ENCODE data around the gene NUP153.

The NUP153 gene

GRCh38 chr6:17662585-17662984 lies 44.1 kb downstream of the NUP153 start:
- no peak for DNase-seq (ENCODE audit: low read depth)
- H3K4me3 ChIP-seq (ENCODE audit: low read length) = no peak overlapping the region
- TF ChIP-seq, protein P1, sequence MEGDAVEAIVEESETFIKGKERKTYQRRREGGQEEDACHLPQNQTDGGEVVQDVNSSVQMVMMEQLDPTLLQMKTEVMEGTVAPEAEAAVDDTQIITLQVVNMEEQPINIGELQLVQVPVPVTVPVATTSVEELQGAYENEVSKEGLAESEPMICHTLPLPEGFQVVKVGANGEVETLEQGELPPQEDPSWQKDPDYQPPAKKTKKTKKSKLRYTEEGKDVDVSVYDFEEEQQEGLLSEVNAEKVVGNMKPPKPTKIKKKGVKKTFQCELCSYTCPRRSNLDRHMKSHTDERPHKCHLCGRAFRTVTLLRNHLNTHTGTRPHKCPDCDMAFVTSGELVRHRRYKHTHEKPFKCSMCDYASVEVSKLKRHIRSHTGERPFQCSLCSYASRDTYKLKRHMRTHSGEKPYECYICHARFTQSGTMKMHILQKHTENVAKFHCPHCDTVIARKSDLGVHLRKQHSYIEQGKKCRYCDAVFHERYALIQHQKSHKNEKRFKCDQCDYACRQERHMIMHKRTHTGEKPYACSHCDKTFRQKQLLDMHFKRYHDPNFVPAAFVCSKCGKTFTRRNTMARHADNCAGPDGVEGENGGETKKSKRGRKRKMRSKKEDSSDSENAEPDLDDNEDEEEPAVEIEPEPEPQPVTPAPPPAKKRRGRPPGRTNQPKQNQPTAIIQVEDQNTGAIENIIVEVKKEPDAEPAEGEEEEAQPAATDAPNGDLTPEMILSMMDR (conservative IDR thresholded peaks at IDR 0.05; ENCODE audit: low read length) = no peak

DNA sequence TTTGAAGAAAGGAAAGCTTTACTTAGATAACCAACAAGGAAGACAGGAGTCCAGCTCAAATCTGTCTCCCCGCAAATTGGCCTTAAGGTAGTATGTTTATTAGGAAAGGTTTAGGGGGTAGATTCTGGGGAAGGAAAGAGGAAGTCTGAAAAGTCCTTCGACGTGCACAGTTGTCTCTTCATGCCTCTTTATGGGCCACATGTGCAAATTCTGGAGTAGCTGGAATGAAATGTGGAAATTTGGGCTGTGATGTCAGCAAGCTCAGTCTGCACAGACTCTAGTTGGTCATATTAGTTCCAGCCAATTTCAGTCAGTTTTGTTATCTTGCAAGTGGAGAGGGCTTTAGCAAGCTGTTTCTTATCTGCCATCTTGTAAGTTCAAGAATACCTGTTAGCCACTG lies 50.1 kb downstream of the NUP153 start:
- peak; percentile 40 for DNase-seq (ENCODE audit: low read depth)
- H3K4me3 ChIP-seq (ENCODE audit: low read length) = no peak overlapping the region
- TF ChIP-seq, protein P1 (conservative IDR thresholded peaks at IDR 0.05; ENCODE audit: low read length) = no peak

DNA sequence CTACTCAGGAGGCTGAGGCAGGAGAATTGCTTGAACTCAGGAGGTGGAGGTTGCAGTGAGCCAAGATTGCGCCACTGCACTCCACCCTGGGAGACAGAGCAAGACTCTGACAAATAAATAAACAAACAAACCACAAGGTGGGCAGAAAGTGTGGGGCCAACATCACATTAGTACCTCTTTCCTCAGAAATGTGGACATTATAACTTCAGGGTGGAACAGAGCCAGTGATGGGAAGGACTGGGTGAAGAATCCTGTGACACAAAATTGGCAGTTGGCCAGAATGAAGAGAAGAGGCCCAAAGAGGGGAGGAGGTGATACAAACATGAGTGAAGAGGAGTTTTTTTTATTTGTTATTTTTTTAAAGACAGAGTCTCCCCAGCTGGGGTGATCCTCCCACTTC lies 50.6 kb downstream of the NUP153 start:
- TF ChIP-seq, protein P1 (conservative IDR thresholded peaks at IDR 0.05; ENCODE audit: low read length) = no peak
- H3K4me3 ChIP-seq (ENCODE audit: low read length) = no peak overlapping the region
- DNase-seq (ENCODE audit: low read depth) = no peak

- TF ChIP-seq, protein P1 (conservative IDR thresholded peaks at IDR 0.05; ENCODE audit: low read length) = no peak
- no peak overlapping the region for H3K4me3 ChIP-seq (ENCODE audit: low read length)
- no peak for DNase-seq (ENCODE audit: low read depth)
Measured at GRCh38 chr6:17653198-17653882, 53.4 kb downstream of the NUP153 start.

- H3K4me3 ChIP-seq (ENCODE audit: low read length) = no peak overlapping the region
- TF ChIP-seq, protein P1 (conservative IDR thresholded peaks at IDR 0.05; ENCODE audit: low read length) = no peak
Measured at GRCh38 chr6:17650656-17651309, 55.9 kb downstream of the NUP153 start.

DNA sequence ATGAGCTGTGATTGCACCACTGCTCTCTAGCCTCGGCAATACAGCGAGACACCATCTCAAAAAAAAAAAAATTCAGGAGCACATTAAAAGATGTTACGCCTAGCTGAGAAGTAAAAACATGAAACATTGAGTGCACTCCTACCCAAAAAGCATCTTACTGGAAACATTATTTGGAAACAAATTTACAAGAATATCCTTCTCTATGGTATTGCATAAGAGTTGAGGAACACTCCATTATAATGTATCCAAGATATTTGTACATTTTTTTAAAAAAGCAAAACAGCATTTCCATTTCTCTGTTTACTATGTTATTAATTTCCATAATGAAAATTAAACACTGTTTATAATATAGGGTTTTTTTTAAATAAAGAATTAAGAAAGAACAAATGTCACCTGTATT lies 58.0 kb downstream of the NUP153 start:
- DNase-seq (ENCODE audit: low read depth) = no peak
- no peak overlapping the region for H3K4me3 ChIP-seq (ENCODE audit: low read length)
- TF ChIP-seq, protein P1 (conservative IDR thresholded peaks at IDR 0.05; ENCODE audit: low read length) = no peak

More at GRCh38 chr6:17650656-17651309, 55.9 kb downstream of the NUP153 start:
- DNase-seq (ENCODE audit: low read depth) = no peak

GRCh38 chr6:17640477-17640917 lies 66.2 kb downstream of the NUP153 start:
- DNase-seq (ENCODE audit: low read depth) = peak; percentile 57
- TF ChIP-seq, protein P1 (conservative IDR thresholded peaks at IDR 0.05; ENCODE audit: low read length) = no peak
- no peak overlapping the region for H3K4me3 ChIP-seq (ENCODE audit: low read length)
